IPS-18c (cell line): ENCODE measurements around the gene RNASEH2A.
"Not testable (repeated sequence)": the region's sequence is repeated elsewhere in the genome, so short reads cannot be mapped to it uniquely, and the experiment has no call there.

ENCODE experiments used
- H3K4me3 ChIP-seq: 2 replicates; pipeline ENCODE4 v1.7.0; 2013; ENCODE audit warnings: low read depth, mild to moderate bottlenecking, low read length, moderate library complexity; ENCODE audit not compliant: insufficient read depth
- H3K9me3 ChIP-seq: one replicate; pipeline ENCODE4 v1.6.1; 2013; ENCODE audit warnings: mild to moderate bottlenecking, low read length, moderate library complexity; ENCODE audit not compliant: control insufficient read depth, insufficient read depth

RNASEH2A gene

DNA sequence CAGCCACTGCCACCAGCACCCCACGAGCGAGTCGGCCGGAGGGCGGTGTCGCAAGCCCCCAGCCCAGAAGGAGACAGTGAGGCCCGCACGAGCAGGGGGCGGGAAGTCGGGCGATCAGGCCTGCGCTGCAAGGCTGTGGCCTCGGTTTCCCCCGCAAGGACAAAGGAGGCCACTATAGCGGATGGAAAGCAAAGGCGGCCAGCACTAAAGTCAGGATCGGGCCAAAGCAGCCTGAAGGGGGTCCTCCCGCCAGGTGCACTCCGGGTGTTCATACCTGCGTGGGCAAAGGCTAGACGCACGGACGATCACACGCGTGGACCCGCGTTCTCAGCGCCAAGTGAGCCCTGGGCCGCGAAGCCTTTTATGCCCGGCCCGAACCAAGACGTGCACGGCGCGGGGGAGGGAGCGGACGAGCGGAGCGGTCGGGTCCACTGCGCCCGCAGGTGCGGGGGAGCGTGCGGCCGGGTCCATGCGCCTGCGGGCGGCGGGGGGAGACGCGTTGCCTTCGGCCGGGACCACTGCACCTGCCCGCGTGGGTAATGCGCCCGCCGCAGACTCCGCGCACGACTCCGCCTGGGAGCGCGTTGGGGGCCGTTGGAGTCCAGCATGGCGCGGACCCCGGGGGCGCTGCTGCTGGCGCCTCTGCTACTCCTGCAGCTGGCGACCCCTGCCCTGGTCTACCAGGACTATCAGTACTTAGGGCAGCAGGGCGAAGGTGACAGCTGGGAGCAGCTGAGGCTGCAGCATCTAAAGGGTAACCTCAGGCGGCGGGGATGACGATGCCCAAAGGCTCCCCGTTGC is 4.7 kb upstream of the RNASEH2A start, which contains the start of the genes PRDX2 and THSD8:
Gene PRDX2 (minus strand): TSS at position 335 of the 801 bp plus-strand sequence. CDS start 539 bp downstream, outside the sequence.
Gene THSD8 (plus strand): TSS at position 604 of the 801 bp plus-strand sequence. CDS start 3 bp downstream, at position 607.
- H3K4me3 ChIP-seq: peak within 1 kb of the TSS; percentile 98
- no peaks in the 10 kb centered on the region for H3K9me3 ChIP-seq

GRCh38 chr19:12802267-12803106 is 3.9 kb upstream of the RNASEH2A start:
- H3K4me3 ChIP-seq: peak overlapping the region; percentile 98
- no peaks in the 10 kb centered on the region for H3K9me3 ChIP-seq

- Histone ChIP-seq H3K9me3 (no peaks in the 10 kb centered on the region), H3K4me3 (no peak overlapping the region)
Observed at GRCh38 chr19:12804051-12804450, 2.3 kb upstream of the RNASEH2A start.

- no peaks in the 10 kb centered on the region for H3K9me3 ChIP-seq
- no peak overlapping the region for H3K4me3 ChIP-seq
Observed at GRCh38 chr19:12815088-12815487, 8.7 kb downstream of the RNASEH2A start.

- not testable (repeated sequence) for H3K4me3 ChIP-seq
Observed at GRCh38 chr19:12817188-12817587, 10.8 kb downstream of the RNASEH2A start.

GRCh38 chr19:12817810-12818209 is 11.4 kb downstream of the RNASEH2A start:
- not testable (repeated sequence) for H3K4me3 ChIP-seq, H3K9me3 ChIP-seq

More at GRCh38 chr19:12817188-12817587, 10.8 kb downstream of the RNASEH2A start:
- not testable (repeated sequence) for H3K9me3 ChIP-seq

DNA sequence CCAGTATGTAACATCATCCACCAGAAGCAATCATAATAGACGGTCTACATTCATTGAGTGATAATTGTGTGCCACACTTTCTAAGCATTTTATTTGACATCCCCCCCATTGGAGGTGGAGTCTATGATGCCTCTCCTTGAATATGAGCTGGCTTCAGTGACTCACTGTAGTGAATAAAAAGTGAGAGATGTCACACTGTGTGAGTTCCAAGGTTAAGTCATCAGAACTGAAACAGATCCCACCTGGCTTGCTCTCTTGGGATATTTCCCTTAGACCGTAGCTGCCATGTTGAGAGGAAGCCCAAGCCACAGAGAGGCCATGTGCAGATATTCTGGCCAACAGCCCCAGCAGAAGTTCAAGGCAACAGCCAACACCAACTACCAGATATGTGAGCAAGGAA is 15.4 kb downstream of the RNASEH2A start:
- Histone ChIP-seq H3K9me3 (no peaks in the 10 kb centered on the region), H3K4me3 (no peak overlapping the region)

DNA sequence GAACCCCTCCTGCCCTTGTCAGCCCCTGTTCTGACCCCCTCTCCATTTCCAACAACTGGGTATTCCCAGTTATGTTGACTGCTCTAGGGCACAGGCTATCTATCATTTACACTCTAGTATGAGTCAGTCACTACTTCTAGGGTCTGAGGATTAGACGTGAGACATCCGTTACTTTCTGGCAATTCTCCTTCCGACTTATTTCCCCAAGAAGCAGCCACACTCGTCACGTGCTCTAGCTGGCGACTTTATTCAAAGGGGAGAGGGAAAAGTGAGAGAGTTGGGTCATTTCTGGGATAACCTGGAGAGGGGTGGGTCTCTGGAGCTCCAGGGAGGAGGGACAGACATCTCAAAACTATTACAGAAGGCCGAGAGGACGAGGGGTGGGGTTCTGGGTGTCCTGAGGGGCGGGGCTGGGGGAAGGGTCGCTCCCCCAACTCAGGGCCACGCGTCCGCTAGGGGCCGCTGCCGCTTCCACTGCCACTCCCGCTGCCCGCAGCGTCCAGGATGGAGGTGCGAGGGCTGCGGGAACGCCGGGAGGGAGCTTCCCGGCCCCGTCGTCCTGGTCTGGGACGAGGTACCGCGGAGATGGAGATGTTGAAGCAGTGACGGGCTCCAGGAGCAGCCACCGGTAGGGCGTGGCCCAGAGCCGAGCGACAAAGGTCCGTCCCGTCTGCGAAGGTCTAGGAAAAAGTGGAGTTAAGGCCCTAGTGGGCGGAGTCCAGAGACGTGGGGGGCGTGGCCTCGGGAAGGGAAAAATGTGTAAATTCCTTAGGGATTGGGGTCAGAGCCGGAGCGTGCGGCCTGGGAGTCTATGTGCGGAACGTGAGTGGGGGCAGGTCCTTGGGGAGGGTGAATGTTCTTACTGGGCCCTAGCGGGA is 19.1 kb downstream of the RNASEH2A start:
- H3K4me3 ChIP-seq: peak overlapping the region; percentile 40
- H3K9me3 ChIP-seq: no peaks in the 10 kb centered on the region

DNA sequence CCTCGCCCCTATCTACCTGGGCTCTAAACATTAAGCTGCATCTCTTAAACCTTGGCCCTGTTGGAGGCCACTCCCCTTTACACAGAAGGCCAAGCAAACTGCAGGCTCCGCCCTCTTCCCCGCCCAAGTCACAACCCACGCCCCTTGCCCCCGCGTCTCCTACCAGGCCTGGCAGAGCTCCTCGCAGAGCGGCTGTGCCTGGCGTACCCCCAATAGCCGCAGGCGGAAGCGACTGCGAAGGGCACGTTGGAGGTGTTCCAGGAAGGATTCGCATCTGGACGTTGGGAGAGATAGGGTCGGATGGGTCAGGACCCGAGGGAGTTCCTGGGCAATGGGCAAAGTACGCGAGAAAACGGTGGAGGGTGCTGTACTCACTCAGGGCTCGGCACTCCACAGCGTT is 22.1 kb downstream of the RNASEH2A start:
- Histone ChIP-seq H3K9me3 (no peaks in the 10 kb centered on the region), H3K4me3 (peak overlapping the region; percentile 34; the same call in 1 of the 2 replicates)

- Histone ChIP-seq H3K4me3 (peak overlapping the region; percentile 25), H3K9me3 (peaks cover 4% of the 10 kb centered on the region)
Observed at GRCh38 chr19:12833418-12833737, 27.0 kb downstream of the RNASEH2A start.

GRCh38 chr19:12833738-12834565 is 27.6 kb downstream of the RNASEH2A start:
- H3K4me3 ChIP-seq: peak overlapping the region; percentile 71
- peaks cover 4% of the 10 kb centered on the region for H3K9me3 ChIP-seq

DNA sequence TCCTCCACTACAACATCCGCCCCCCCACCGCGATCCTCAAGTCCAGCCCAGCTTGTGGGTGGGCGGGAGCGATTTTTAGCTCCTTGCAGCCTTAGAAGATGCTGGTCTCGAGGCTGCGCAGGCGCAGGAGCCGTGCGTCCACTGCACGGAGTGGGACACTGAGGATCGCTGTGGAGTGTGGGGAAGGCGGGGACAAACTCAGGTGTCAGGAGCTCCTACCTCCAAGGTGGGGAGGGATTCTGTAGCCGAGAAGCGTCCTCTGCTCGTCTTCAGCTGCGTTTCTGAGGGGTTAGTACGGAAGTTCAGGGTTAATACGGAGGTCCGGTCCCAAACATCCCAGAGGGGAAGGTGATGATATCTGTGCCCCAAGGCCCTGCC is 28.2 kb downstream of the RNASEH2A start, which contains the start of gene RTBDN:
Gene RTBDN (minus strand): TSS at position 14 of the 378 bp plus-strand sequence. CDS start 4,600 bp downstream, outside the sequence.
- Histone ChIP-seq H3K4me3 (peak within 1 kb of the TSS; percentile 71), H3K9me3 (peaks cover 4% of the 10 kb centered on the region)

GRCh38 chr19:12834976-12835757 is 28.8 kb downstream of the RNASEH2A start:
- H3K4me3 ChIP-seq: peak overlapping the region; percentile 71; the same call in 1 of the 2 replicates
- peaks cover 4% of the 10 kb centered on the region for H3K9me3 ChIP-seq

- Histone ChIP-seq H3K9me3 (peaks cover 4% of the 10 kb centered on the region), H3K4me3 (no peak overlapping the region)
Observed at GRCh38 chr19:12836529-12836863, 30.1 kb downstream of the RNASEH2A start.

GRCh38 chr19:12837225-12837624 is 30.8 kb downstream of the RNASEH2A start:
- no peak overlapping the region for H3K4me3 ChIP-seq
- peaks cover 4% of the 10 kb centered on the region for H3K9me3 ChIP-seq
